GM18867 (cell line): Measurements from ENCODE around the gene YARS1.

ENCODE experiments used
- ATAC-seq: cut with Tn5 transposase; IDR thresholded peaks from one replicate; pipeline ENCODE4 v1.9.1; 2021; ENCODE audit warnings: mild to moderate bottlenecking, moderate library complexity; ENCODE audit not compliant: unreplicated experiment

Gene YARS1

GRCh38 chr1:32748926-32749325, 68.2 kb downstream of the YARS1 start:
- no peak for ATAC-seq

- ATAC-seq = no peak
Observed at GRCh38 chr1:32748348-32748747, 68.8 kb downstream of the YARS1 start.

GRCh38 chr1:32746130-32746529, 71.0 kb downstream of the YARS1 start:
- no peak for ATAC-seq

- ATAC-seq = no peak
Observed at GRCh38 chr1:32744071-32744425, 73.1 kb downstream of the YARS1 start.

GRCh38 chr1:32743380-32744070, 73.6 kb downstream of the YARS1 start:
- ATAC-seq = no peak

- no peak for ATAC-seq
Observed at GRCh38 chr1:32742956-32743355, 74.2 kb downstream of the YARS1 start.

- ATAC-seq = no peak
Observed at GRCh38 chr1:32742199-32742947, 74.8 kb downstream of the YARS1 start.

GRCh38 chr1:32741413-32742198, 75.6 kb downstream of the YARS1 start:
- ATAC-seq = no peak

GRCh38 chr1:32741059-32741412, 76.1 kb downstream of the YARS1 start:
- ATAC-seq = no peak

GRCh38 chr1:32736812-32737791, 80.1 kb downstream of the YARS1 start:
- ATAC-seq = no peak

GRCh38 chr1:32733582-32734321, 83.4 kb downstream of the YARS1 start:
- no peak for ATAC-seq

- ATAC-seq = no peak
Observed at GRCh38 chr1:32729254-32730046, 87.7 kb downstream of the YARS1 start.

GRCh38 chr1:32728413-32729077, 88.6 kb downstream of the YARS1 start:
- ATAC-seq = no peak

GRCh38 chr1:32727876-32728275, 89.3 kb downstream of the YARS1 start:
- ATAC-seq = no peak

- ATAC-seq = no peak
Observed at GRCh38 chr1:32725615-32725982, 91.6 kb downstream of the YARS1 start.
